Measurements from ENCODE around the gene CA12.

GRCh38 chr15:63398456-63398855 is 16.8 kb upstream of the CA12 start:
- TF ChIP-seq BCLAF1 (IDR thresholded peaks at IDR 0.05) (no peak), POLR2AphosphoS5 (IDR thresholded peaks at IDR 0.05; ENCODE audit: low read length) (no peak), CTCF (IDR thresholded peaks at IDR 0.05 in 2 of 3, conservative IDR thresholded peaks at IDR 0.05 in 1 of 3; ENCODE audit: control insufficient read depth in 2 of 3, extremely low read depth in 1 of 3, insufficient read depth in 1 of 3, low read depth in 3 of 3, low read length in 3 of 3) (no peak), FOXM1 (IDR thresholded peaks at IDR 0.05; ENCODE audit: low read depth, low read length) (no peak), USF2 (IDR thresholded peaks at IDR 0.05; ENCODE audit: borderline replicate concordance, low read depth, low read length) (no peak), RCOR1 (conservative IDR thresholded peaks at IDR 0.05; ENCODE audit: low read depth, low read length) (no peak), SIN3A (IDR thresholded peaks at IDR 0.05; ENCODE audit: low read depth, low read length) (no peak), SMC3 (IDR thresholded peaks at IDR 0.05; ENCODE audit: borderline replicate concordance, low read length) (no peak), BRCA1 (IDR thresholded peaks at IDR 0.05; ENCODE audit: low read depth, low read length) (no peak), MYC (IDR thresholded peaks at IDR 0.05; ENCODE audit: insufficient read depth, insufficient read length, insufficient replicate concordance, low read length, severe bottlenecking) (no peak), TCF7 (IDR thresholded peaks at IDR 0.05; ENCODE audit: borderline replicate concordance) (no peak)
